Measurements from ENCODE around the gene GALNT1.

GALNT1 gene

DNA sequence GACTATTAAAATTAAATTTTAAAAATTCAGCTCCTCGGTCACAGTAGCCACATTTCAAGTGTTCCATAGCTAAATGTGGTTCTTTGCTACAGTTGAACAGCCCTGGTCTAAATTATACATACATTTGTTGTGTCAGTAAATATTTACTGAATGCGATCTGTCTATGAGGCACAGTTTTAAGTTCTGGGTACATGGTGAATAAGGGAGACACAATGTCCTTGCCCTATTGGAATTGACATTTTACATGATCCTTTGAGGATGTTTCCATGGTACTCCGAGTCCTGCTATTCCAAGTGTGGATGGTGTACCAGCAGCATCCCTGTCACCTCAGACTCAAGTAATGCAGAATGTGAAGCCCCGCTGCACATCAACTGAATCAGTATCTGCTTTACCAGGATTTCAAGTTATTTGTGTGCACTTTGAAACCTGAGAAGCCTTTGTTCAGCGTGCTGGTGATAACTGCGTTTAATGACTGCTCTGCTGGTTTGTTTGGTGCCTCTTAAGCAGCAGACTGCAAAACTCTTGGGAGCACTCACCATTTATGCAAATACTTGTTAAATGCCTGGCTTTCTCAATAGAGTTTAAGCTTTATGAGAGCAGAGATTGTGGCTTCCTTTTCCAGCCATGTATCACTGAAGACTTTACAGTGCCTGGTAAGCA, 1.5 kb downstream of the GALNT1 start:
- DNase-seq, result peak; percentile 73

GRCh38 chr18:35584735-35585134, 3.2 kb downstream of the GALNT1 start:
- DNase-seq, result no peak

GRCh38 chr18:35585608-35586007, 4.1 kb downstream of the GALNT1 start:
- no peak for DNase-seq

DNA sequence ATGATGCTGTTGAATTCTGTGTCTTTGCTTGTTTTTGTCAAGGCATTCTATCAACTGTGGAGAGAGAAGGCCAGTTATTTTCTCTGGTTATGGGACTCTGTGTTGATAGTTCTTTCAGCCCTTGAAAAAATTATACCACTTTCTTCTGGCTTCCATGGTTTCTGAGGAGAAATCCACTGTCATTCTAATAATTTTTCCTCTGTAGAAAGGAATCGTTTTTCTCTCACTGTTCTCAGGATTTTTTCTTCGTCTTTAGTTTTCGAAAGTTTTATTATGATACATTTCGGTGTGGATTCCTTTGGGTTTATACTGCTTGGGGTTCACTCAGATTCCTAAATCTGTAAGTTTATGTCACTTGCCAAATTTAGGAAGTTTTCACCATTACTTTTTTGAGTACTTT, 6.6 kb downstream of the GALNT1 start:
- no peak for DNase-seq

DNA sequence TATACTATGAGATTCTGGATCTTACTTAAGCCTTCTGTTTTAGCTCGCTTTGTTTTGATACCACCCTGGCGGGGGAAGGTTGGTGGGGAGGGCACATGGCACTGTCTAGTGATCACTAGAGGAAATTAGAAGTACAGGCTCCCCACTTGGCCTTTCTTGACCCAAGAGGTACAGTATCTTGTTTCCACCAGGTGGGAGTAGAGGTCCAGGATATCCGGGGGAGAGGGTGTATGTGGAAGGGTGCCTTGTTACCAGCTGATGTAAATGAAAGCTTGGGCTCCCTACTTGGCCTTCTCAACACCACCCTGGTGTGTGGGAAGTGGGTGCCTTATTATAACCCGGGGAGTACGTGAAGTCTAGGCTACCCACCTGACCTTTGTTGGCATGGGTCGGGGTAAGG, 7.5 kb downstream of the GALNT1 start:
- no peak for DNase-seq

DNA sequence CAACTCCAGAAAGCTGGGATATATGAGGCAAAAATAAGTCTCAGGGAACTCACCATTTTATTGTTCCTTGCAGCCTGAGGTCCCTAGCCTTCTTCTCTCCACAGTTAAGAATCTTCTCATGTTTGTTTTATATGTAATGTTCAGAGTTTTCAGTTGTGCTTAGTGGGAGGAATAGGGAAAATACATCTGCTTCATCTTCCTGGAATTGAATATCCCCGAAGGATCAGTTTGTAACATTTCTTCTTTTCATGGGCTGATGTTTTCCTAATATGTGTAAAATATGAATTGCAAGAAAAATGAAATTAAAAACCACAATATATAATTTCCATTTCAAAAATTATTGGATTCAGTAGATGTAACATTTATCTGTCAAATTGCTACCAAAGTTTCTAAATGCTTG, 8.0 kb downstream of the GALNT1 start:
- no peak for DNase-seq

DNA sequence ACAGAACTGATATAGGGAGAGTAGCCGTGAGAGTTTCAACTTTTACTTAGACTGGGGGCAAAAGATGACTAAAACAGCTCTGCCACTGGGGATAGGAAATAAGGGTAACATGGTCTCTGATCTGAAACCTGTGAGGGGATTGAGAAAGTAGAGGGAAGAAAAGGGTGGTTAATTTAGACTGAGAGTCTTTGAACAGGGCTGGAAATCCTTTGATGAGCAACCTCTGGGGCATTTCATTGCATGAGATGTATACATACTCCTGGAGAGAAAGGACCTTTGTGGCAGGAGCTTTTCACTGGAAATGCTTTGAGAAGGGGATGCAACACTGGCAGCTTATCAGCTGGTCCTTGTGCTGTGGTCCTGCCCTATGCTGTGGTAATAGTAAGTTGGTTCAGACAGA, 9.4 kb downstream of the GALNT1 start:
- DNase-seq, result no peak

DNA sequence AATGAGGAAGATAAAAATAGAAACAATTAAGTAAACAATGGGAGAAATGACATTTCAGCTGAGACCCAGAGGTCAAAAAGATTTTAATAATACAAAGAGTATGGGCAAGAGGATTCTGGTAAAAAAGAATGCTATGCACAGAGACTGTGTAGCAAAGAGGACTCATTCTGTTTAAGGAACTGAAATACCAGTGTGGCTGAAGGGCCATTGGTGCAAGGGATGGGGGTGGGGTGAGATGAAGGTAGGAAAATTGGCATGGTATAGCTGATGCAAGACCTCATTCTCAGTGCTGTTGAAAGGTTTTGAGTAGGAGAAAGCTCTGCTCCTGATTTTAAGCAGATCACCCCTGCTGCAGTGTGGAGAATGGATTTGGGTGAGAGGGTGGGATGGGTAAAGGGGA, 10.8 kb downstream of the GALNT1 start:
- no peak for DNase-seq

- no peak for DNase-seq
Measured at GRCh38 chr18:35593859-35594258, 12.3 kb downstream of the GALNT1 start.

DNA sequence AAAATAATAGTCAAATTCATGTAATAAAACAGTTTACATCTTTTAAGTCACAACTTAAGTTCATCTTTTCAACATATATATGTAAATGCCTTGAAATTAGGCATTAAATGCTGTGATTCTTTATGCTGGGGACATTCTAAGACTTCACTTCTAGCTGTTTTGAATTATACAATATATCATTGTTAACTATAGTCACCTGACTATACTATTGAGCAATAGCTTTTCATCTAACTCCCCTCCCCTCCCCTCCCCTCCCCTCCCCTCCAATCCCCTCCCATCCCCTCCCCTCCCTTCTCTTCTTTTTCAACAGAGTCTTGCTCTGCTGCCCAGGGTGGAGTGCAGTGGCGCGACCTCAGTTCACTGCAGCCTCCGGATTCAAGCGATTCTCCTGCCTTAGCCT, 16.2 kb downstream of the GALNT1 start:
- DNase-seq, result no peak

DNA sequence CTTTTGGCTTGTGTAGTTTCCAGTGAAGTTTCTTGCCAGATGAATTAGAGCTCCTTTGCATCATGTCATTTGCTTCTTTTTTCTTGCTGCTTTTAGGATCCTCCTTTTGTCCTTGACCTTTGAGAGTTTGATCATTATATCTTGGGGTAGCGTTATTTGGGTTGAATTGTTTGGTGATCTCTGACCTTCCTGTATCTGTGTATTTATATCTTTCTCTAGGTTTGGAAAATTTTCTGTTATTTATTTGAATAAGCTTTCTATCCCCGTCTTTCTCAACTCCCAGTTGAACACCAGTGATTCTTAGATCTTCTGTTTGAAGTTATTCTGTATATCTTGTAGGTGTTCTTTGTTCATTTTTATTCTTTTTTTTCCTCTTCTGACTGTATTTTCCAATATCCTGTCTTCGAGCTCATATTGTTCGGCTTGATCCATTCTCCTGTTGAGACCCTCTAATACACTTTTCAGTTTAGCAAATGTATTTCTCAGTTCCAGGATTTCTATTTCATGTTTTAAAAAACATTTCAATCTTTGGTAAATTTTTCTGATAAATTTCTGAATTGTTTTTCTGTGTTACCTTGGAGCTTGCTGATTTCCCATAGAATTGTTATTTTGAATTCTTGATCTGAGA, 20.8 kb downstream of the GALNT1 start:
- DNase-seq, result no peak

DNA sequence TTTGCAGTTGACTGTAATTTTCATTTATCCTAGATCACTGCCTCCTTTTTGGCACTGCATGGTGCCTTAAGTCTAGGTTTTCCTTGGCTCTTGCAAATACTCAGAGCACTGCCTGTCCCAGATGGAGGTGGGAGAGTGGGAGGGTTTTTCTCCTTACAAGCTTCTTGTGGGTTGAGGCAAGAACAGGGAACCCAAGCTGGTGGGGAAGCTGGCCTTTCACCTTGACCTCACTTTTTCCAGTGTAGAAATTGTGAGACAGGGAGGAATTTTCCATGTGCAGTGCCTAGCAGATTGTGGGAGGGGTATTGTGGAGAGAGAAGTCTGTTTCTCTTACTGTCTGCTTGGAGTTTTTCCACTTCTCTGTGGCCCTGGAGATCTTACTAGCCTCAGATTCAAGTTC, 21.5 kb downstream of the GALNT1 start:
- no peak for DNase-seq

GRCh38 chr18:35603528-35603927, 22.0 kb downstream of the GALNT1 start:
- DNase-seq, result no peak

DNA sequence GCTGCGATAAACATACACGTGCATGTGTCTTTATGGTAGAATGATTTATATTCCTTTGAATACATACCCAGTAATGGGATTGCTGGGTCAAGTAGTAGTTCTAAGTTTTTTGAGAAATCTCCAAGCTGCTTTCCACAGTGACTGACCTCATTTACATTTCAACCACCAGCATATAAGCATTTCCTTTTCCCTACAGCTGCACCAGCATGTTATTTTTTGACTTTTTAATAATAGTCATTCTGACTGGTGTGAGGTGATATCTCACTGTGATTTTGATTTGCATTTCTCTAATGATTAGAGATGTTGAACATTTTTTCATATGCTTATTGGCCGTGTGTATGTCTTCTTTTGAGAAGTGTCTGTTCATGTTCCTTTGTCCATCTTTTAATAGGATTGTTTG, 22.8 kb downstream of the GALNT1 start:
- DNase-seq, result no peak

DNA sequence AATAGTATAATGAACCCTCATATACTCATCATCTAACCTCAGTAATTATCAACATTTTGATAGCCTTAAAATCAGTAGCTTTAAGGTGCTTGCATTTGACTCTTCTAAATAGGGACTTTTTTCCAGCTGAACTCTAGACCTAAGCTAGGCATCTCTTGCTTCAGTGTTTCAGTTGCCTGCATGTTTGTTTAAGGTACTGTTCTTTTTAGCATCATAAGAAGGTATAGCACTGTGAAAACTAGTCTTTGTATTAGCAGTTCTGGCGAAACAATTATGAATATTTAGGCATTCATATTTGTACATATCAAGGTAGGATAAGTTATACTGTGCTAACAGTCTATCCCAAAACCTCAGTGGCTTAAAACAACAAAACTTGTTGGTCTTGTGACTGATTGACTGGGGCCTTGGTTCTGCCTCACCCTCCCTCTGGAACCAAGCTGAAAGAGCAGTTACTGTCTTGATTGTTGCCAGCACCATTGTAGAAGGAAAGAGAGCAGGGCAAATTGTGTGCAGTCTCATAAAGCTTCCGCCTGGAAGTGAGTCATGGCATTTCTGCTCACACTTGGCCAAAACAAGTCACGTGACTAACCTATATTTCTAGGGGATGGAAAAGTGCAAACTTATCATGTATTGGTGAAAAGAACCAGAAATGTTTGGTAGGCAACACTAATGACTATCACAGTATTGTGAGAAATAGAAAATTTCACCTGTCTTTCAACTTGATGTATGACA, 24.3 kb downstream of the GALNT1 start:
- DNase-seq, result no peak

GRCh38 chr18:35609236-35609635, 27.7 kb downstream of the GALNT1 start:
- no peak for DNase-seq

DNA sequence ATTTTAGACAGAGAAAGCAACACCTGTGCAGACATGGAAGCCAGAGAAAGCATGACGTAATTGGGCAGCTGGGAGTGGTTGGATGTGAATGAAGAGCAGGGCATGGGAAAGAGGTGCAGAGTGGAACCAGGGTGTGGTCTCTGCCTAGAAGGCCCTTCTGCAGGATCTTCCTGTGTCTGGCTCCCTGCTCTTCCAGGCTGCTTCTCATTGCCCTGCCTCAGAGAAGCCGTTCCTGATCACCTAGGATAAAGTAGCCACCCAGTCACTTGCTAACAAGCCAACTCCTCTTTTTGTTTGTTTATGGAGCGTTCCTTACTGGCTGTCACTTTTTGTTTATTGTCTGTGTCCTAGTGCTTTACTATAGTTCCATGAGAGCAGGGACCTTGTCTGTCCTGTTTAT, 28.5 kb downstream of the GALNT1 start:
- peak; percentile 83 for DNase-seq

GRCh38 chr18:35610724-35611123, 29.2 kb downstream of the GALNT1 start:
- no peak for DNase-seq

DNA sequence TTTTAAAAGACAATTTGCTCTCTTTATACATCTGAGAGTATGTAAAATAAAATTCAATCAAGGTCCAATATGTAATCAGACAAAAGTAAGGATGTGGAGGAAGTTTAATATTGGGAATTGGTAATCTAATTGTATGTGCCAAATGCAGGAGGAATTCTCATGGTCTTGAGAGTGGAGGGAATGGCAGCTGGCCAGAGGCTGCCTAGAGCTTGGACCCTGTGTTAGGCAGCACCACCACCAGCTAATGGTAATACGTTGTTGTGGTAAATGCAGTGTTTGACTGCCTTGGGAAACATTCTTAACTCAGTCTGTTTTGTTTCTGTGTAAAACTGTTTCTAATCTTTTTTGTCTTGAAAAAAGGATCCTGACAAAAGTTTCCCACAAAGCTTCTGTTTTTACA, 30.0 kb downstream of the GALNT1 start:
- DNase-seq, result no peak

- no peak for DNase-seq
Measured at GRCh38 chr18:35616074-35616473, 34.5 kb downstream of the GALNT1 start.

GRCh38 chr18:35616664-35617423, 35.3 kb downstream of the GALNT1 start:
- DNase-seq, result peak; percentile 27

- DNase-seq, result no peak
Measured at GRCh38 chr18:35617865-35618264, 36.3 kb downstream of the GALNT1 start.

DNA sequence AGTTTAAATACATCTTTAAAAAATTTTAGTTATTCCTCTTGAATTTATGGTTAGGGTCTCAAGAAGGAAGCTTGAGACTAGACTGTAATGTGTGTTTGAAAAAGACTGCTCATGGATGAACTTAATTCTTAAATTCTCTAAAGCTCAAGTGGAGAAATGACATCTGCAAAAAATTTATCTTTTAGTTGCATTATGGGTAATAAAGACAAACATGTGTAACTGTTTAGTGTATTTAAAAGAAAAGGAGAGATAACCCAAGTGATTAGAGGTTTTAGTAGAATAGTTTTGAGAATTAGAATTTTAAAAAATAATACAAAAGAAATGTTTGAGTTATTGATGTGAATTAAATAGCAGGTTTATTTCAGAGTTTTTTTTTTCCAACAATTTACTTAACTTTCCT, 36.7 kb downstream of the GALNT1 start:
- no peak for DNase-seq

GRCh38 chr18:35618696-35619095, 37.2 kb downstream of the GALNT1 start:
- no peak for DNase-seq

All from DMS153 (cell line).